Stimulated activated CD8-positive, alpha-beta memory T cell treated with anti-CD3 and anti-CD28 coated beads, Interleukin-7, amount 100 ng/mL, for 1 hour (primary cell): ENCODE measurements around the gene DPH6.

ENCODE experiments used
- DNase-seq, 2 donors: peaks; one replicate each; pipeline ENCODE4 v3.0.0-alpha.2; 2020; ENCODE audit warnings: low read depth in 2 of 2

Gene DPH6

GRCh38 chr15:35540885-35541284 lies 5.1 kb downstream of the DPH6 start:
- no peak for DNase-seq

- DNase-seq, result no peak
Measured at GRCh38 chr15:35540021-35540420, 5.9 kb downstream of the DPH6 start.

- no peak for DNase-seq
Measured at GRCh38 chr15:35535365-35535916, 10.5 kb downstream of the DPH6 start.

GRCh38 chr15:35533130-35534110 lies 12.5 kb downstream of the DPH6 start:
- no peak for DNase-seq

GRCh38 chr15:35530698-35531097 lies 15.3 kb downstream of the DPH6 start:
- no peak for DNase-seq

- no peak for DNase-seq
Measured at GRCh38 chr15:35529784-35530183, 16.2 kb downstream of the DPH6 start.

GRCh38 chr15:35522061-35522460 lies 23.9 kb downstream of the DPH6 start:
- DNase-seq, result no peak

GRCh38 chr15:35519541-35520149 lies 26.3 kb downstream of the DPH6 start:
- DNase-seq, result no peak

- no peak for DNase-seq
Measured at GRCh38 chr15:35519052-35519451, 26.9 kb downstream of the DPH6 start.

GRCh38 chr15:35514759-35515158 lies 31.2 kb downstream of the DPH6 start:
- no peak for DNase-seq

- no peak for DNase-seq
Measured at GRCh38 chr15:35507932-35508638, 37.9 kb downstream of the DPH6 start.

- DNase-seq, result no peak
Measured at GRCh38 chr15:35506272-35506870, 39.6 kb downstream of the DPH6 start.

- DNase-seq, result no peak
Measured at GRCh38 chr15:35505809-35506208, 40.2 kb downstream of the DPH6 start.

GRCh38 chr15:35505141-35505540 lies 40.8 kb downstream of the DPH6 start:
- DNase-seq, result no peak

- DNase-seq, result no peak
Measured at GRCh38 chr15:35499723-35500122, 46.2 kb downstream of the DPH6 start.

GRCh38 chr15:35496585-35496984 lies 49.4 kb downstream of the DPH6 start:
- DNase-seq, result no peak

- no peak for DNase-seq
Measured at GRCh38 chr15:35495080-35495479, 50.9 kb downstream of the DPH6 start.

GRCh38 chr15:35491999-35492398 lies 54.0 kb downstream of the DPH6 start:
- no peak for DNase-seq

- DNase-seq, result no peak
Measured at GRCh38 chr15:35491173-35491572, 54.8 kb downstream of the DPH6 start.

GRCh38 chr15:35490511-35490910 lies 55.5 kb downstream of the DPH6 start:
- DNase-seq, result no peak

GRCh38 chr15:35487417-35487816 lies 58.5 kb downstream of the DPH6 start:
- DNase-seq, result no peak

GRCh38 chr15:35486296-35486695 lies 59.7 kb downstream of the DPH6 start:
- no peak for DNase-seq
